ENCODE results near the gene ITGAL.

- TF ChIP-seq, protein P1, sequence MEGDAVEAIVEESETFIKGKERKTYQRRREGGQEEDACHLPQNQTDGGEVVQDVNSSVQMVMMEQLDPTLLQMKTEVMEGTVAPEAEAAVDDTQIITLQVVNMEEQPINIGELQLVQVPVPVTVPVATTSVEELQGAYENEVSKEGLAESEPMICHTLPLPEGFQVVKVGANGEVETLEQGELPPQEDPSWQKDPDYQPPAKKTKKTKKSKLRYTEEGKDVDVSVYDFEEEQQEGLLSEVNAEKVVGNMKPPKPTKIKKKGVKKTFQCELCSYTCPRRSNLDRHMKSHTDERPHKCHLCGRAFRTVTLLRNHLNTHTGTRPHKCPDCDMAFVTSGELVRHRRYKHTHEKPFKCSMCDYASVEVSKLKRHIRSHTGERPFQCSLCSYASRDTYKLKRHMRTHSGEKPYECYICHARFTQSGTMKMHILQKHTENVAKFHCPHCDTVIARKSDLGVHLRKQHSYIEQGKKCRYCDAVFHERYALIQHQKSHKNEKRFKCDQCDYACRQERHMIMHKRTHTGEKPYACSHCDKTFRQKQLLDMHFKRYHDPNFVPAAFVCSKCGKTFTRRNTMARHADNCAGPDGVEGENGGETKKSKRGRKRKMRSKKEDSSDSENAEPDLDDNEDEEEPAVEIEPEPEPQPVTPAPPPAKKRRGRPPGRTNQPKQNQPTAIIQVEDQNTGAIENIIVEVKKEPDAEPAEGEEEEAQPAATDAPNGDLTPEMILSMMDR (IDR thresholded peaks at IDR 0.05; ENCODE audit: insufficient read depth, low read depth, low read length) = no peak
- no peak for TF ChIP-seq EZH2 (IDR thresholded peaks at IDR 0.05; ENCODE audit: insufficient read depth, low read length)
Observed at GRCh38 chr16:30526137-30526822, 53.7 kb downstream of the ITGAL start, which contains the start of gene ZNF768.

Data from astrocyte (in vitro differentiated cells and primary cell).